ENCODE results near the gene C4orf50. TPM values are rescaled to one million over a fixed set of nuclear protein-coding genes. Genes with fewer than 3 reads are reported as not detected.
"Not testable (repeated sequence)": the region's sequence is repeated elsewhere in the genome, so short reads cannot be mapped to it uniquely, and the experiment has no call there.

C4orf50 gene
- total RNA-seq, 2 experiments from 2014 or later, result 1.0 to 1.2 TPM

- no peaks in the 10 kb centered on the region for H3K9me3 Mint-ChIP-seq
- H3K4me1 Mint-ChIP-seq, result no peaks in the 10 kb centered on the region
- no peak for DNase-seq
- POLR2A ChIA-PET, result no interaction called here
- peaks cover 5% of the 10 kb centered on the region for H3K27me3 Mint-ChIP-seq
- H3K36me3 Mint-ChIP-seq (ENCODE audit: low read depth), result no peaks in the 10 kb centered on the region
- CTCF ChIA-PET, result no interaction called here
- no peak overlapping the region for H3K27ac Mint-ChIP-seq
- no peak overlapping the region for H3K4me3 Mint-ChIP-seq
These were observed 161.0 kb downstream of the C4orf50 start for GRCh38 chr4:5857199-5857598.

DNA sequence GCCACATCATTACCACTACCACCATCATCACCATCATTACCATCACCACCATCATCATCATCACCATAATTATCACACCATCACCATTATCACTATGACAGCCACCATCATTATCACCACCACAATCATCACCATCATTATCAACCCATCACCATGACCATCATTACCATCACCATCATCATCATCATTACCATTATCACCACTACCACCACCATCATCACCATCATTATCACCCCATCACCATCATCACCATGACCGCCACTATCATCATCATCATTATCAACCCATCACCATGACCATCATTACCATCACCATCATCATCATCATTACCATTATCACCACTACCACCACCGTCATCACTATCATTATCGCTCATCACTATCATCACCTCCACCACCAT lies 161.9 kb downstream of the C4orf50 start:
- POLR2A ChIA-PET, result not testable (repeated sequence)

GRCh38 chr4:5854929-5855328 lies 163.3 kb downstream of the C4orf50 start:
- no peak for DNase-seq
- POLR2A ChIA-PET, result no interaction called here
- Mint-ChIP-seq H3K4me3 (no peak overlapping the region), H3K4me1 (no peaks in the 10 kb centered on the region), H3K9me3 (no peaks in the 10 kb centered on the region), H3K27me3 (peaks cover 9% of the 10 kb centered on the region), H3K27ac (no peak overlapping the region), H3K36me3 (ENCODE audit: low read depth) (no peaks in the 10 kb centered on the region)
- CTCF ChIA-PET, result interaction anchor here (0.6 kb wide), 1 partner anchor 53 kb away, joined by 3 read pairs; no protein-coding TSS in a partner anchor

More for the DNA sequence above, 161.9 kb downstream of the C4orf50 start:
- CTCF ChIA-PET; H3K36me3 Mint-ChIP-seq (ENCODE audit: low read depth); H3K4me3 Mint-ChIP-seq; H3K4me1 Mint-ChIP-seq; H3K9me3 Mint-ChIP-seq; H3K27ac Mint-ChIP-seq; H3K27me3 Mint-ChIP-seq; DNase-seq: not testable (repeated sequence)

DNA sequence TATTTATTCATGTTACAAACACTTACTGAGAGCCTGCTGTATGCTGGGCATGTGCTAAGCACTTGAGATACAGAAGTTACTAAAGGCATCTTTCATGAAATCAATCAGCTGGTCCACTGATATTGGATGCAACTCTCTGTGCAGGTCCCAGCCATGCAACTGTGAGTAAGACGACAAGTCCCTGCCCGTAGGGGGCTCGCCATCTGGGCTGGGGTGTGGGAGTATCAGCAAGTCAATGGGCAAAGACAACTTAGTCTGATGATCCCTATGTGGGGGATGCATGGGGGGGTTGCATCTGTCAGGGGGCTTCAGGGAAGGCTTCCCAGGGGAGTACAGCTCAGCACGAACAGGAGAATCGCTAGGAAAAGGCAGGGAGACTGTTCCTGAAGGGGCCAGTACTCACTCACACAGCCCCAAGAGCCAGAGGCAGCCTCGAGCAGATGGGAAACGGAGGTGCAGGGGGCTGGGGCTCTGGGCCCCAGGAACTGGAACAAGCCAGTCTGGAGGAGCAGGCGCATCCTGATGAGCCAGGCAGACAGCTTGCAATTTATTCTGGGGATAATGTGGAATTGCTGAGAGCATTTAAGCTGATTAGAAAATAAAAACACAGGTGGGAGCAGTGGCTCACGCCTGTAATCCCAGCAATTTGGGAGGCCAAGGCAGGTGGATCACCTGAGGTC lies 165.6 kb downstream of the C4orf50 start:
- CTCF ChIA-PET, result no interaction called here
- POLR2A ChIA-PET, result no interaction called here
- DNase-seq, result no peak
- H3K36me3 Mint-ChIP-seq (ENCODE audit: low read depth), result no peaks in the 10 kb centered on the region
- H3K27me3 Mint-ChIP-seq, result peaks cover 17% of the 10 kb centered on the region
- H3K9me3 Mint-ChIP-seq, result no peaks in the 10 kb centered on the region
- no peak overlapping the region for H3K4me3 Mint-ChIP-seq
- H3K4me1 Mint-ChIP-seq, result no peaks in the 10 kb centered on the region
- H3K27ac Mint-ChIP-seq, result no peak overlapping the region

DNA sequence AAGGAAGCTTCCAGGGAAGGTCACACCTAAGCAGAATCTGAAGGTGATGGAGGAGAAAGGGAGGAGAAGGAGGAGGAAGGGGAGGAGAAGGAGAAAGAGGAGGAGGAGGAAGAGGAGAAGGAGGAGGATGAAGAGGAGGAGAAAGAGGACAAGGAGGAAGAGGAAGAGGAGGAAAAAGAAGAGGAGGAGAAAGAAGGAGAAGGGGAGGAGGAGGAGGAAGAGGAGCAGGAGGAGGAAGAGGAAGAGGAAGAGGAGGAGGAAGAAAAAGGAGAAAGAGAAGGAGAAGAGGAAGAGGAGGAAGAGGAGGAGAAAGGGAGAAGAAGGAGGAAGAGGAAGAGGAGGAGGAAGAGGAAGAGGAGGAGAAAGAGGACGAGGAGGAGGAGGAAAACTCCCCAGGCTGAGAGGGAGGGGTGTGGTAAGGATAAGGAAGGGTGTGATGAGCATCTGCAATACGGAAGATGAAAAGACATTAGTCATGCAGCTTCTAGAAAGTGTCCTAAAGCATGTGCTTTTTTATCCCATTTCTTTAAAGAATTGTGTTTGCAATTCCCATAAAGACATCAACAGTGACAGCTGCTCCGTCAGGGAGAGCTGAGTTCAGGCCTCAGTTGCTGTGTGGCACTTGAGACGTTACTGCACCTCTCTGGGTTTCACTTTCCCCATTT lies 166.5 kb downstream of the C4orf50 start:
- H3K36me3 Mint-ChIP-seq (ENCODE audit: low read depth), result no peaks in the 10 kb centered on the region
- H3K4me1 Mint-ChIP-seq, result no peaks in the 10 kb centered on the region
- H3K9me3 Mint-ChIP-seq, result no peaks in the 10 kb centered on the region
- H3K27ac Mint-ChIP-seq, result no peak overlapping the region
- DNase-seq, result no peak
- ChIA-PET CTCF (no interaction called here), POLR2A (no interaction called here)
- H3K27me3 Mint-ChIP-seq, result peaks cover 19% of the 10 kb centered on the region
- no peak overlapping the region for H3K4me3 Mint-ChIP-seq

Other genes starting within 250 kb of the C4orf50 start
- under 1 TPM; 0.30 to 0.35 TPM for gene CRMP1, start 125.3 kb downstream of the C4orf50 start, total RNA-seq
- 10 to 100 TPM; 43.8 to 44.4 TPM for gene JAKMIP1, start 182.1 kb upstream of the C4orf50 start, total RNA-seq